ENCODE measurements around the gene NPIPB13. TPM values are rescaled to one million over a fixed set of nuclear protein-coding genes. Genes with fewer than 3 reads are reported as not detected.
"Not testable (repeated sequence)": the region's sequence is repeated elsewhere in the genome, so short reads cannot be mapped to it uniquely, and the experiment has no call there.

Gene NPIPB13
- total RNA-seq, result 2.0 TPM
- long read RNA-seq, result 0 reads

- H3K9me3 ChIP-seq (replicated peaks); DNase-seq; H3K4me3 ChIP-seq; H3K27me3 ChIP-seq (ENCODE audit: low read depth); H3K36me3 ChIP-seq; H3K27ac ChIP-seq (replicated peaks); intact Hi-C loops (cut with micrococcal nuclease); H3K4me1 ChIP-seq: not testable (repeated sequence)
These were observed at the start of gene NPIPB13 for GRCh38 chr16:30248379-30248778. Gene NPIPB13, minus strand, starts transcription at chr16:30248479. Its CDS starts 2,906 bp downstream, at chr16:30245573.

GRCh38 chr16:30282357-30282756, 34.1 kb upstream of the NPIPB13 start:
- DNase-seq; H3K4me3 ChIP-seq; H3K27me3 ChIP-seq (ENCODE audit: low read depth); intact Hi-C loops (cut with micrococcal nuclease); H3K36me3 ChIP-seq; H3K4me1 ChIP-seq; H3K9me3 ChIP-seq (replicated peaks); H3K27ac ChIP-seq (replicated peaks): not testable (repeated sequence)

- H3K9me3 ChIP-seq (replicated peaks); H3K4me3 ChIP-seq; intact Hi-C loops (cut with micrococcal nuclease); DNase-seq; H3K27ac ChIP-seq (replicated peaks); H3K27me3 ChIP-seq (ENCODE audit: low read depth); H3K4me1 ChIP-seq: not testable (repeated sequence)
- peaks cover 13% of the 10 kb centered on the region for H3K36me3 ChIP-seq
These were observed 30.2 kb upstream of the NPIPB13 start for GRCh38 chr16:30278523-30278922.

- H3K27ac ChIP-seq (replicated peaks); H3K4me3 ChIP-seq; H3K9me3 ChIP-seq (replicated peaks); H3K4me1 ChIP-seq; H3K27me3 ChIP-seq (ENCODE audit: low read depth); H3K36me3 ChIP-seq; intact Hi-C loops (cut with micrococcal nuclease): not testable (repeated sequence)
- peak; percentile 10 for DNase-seq
These were observed 31.2 kb downstream of the NPIPB13 start for GRCh38 chr16:30217082-30217481.

- H3K27ac ChIP-seq (replicated peaks); DNase-seq; H3K4me1 ChIP-seq; H3K36me3 ChIP-seq; H3K9me3 ChIP-seq (replicated peaks); H3K27me3 ChIP-seq (ENCODE audit: low read depth); H3K4me3 ChIP-seq; intact Hi-C loops (cut with micrococcal nuclease): not testable (repeated sequence)
These were observed 36.9 kb downstream of the NPIPB13 start for GRCh38 chr16:30211414-30211813.

- H3K36me3 ChIP-seq; H3K4me3 ChIP-seq; H3K4me1 ChIP-seq; H3K9me3 ChIP-seq (replicated peaks); H3K27ac ChIP-seq (replicated peaks); DNase-seq; H3K27me3 ChIP-seq (ENCODE audit: low read depth); intact Hi-C loops (cut with micrococcal nuclease): not testable (repeated sequence)
These were observed 39.2 kb downstream of the NPIPB13 start for GRCh38 chr16:30209032-30209431.

GRCh38 chr16:30207063-30207704, 41.1 kb downstream of the NPIPB13 start:
- H3K27ac ChIP-seq (replicated peaks); H3K4me3 ChIP-seq; H3K27me3 ChIP-seq (ENCODE audit: low read depth); H3K9me3 ChIP-seq (replicated peaks); intact Hi-C loops (cut with micrococcal nuclease); H3K4me1 ChIP-seq; H3K36me3 ChIP-seq: not testable (repeated sequence)
- DNase-seq, result peak; percentile 15

GRCh38 chr16:30206252-30206651, 42.0 kb downstream of the NPIPB13 start:
- H3K27ac ChIP-seq (replicated peaks), result peak overlapping the region; percentile 54
- H3K4me3 ChIP-seq, result peak overlapping the region; percentile 65
- DNase-seq; intact Hi-C loops (cut with micrococcal nuclease); H3K4me1 ChIP-seq; H3K27me3 ChIP-seq (ENCODE audit: low read depth); H3K9me3 ChIP-seq (replicated peaks); H3K36me3 ChIP-seq: not testable (repeated sequence)

- peak; percentile 10 for DNase-seq
- intact Hi-C loops (cut with micrococcal nuclease); H3K9me3 ChIP-seq (replicated peaks); H3K4me1 ChIP-seq; H3K27me3 ChIP-seq (ENCODE audit: low read depth); H3K36me3 ChIP-seq: not testable (repeated sequence)
- Histone ChIP-seq H3K27ac (replicated peaks) (peak overlapping the region; percentile 54), H3K4me3 (peak overlapping the region; percentile 65)
These were observed 42.6 kb downstream of the NPIPB13 start for GRCh38 chr16:30205541-30206236.

GRCh38 chr16:30199608-30200343, 48.5 kb downstream of the NPIPB13 start:
- H3K4me3 ChIP-seq; H3K36me3 ChIP-seq; H3K27ac ChIP-seq (replicated peaks); H3K27me3 ChIP-seq (ENCODE audit: low read depth); DNase-seq; intact Hi-C loops (cut with micrococcal nuclease); H3K9me3 ChIP-seq (replicated peaks); H3K4me1 ChIP-seq: not testable (repeated sequence)

GRCh38 chr16:30199049-30199448, 49.2 kb downstream of the NPIPB13 start, which contains the start of gene SULT1A3:
Gene SULT1A3, plus strand, starts transcription at chr16:30199255. Its CDS starts 1,474 bp downstream, at chr16:30200729.
- H3K36me3 ChIP-seq; H3K9me3 ChIP-seq (replicated peaks); H3K4me1 ChIP-seq; H3K27me3 ChIP-seq (ENCODE audit: low read depth); H3K4me3 ChIP-seq; H3K27ac ChIP-seq (replicated peaks); intact Hi-C loops (cut with micrococcal nuclease); DNase-seq: not testable (repeated sequence)

All from left ventricle myocardium inferior (tissue), 1 donor.